Measurements from ENCODE around the gene CKS1B. TPM values are rescaled to one million over a fixed set of nuclear protein-coding genes. Genes with fewer than 3 reads are reported as not detected.

The CKS1B gene
- total RNA-seq, 1 experiment from 2014 or later, result 258 TPM

GRCh38 chr1:154961207-154962155, 13.0 kb upstream of the CKS1B start, which contains the start of gene PYGO2 (continued):
- TF ChIP-seq FOXK1 (CRISPR knock-in tag; IDR thresholded peaks at IDR 0.05), result no peak; the same call in 1 of the 2 replicates
- TF ChIP-seq, protein P1, sequence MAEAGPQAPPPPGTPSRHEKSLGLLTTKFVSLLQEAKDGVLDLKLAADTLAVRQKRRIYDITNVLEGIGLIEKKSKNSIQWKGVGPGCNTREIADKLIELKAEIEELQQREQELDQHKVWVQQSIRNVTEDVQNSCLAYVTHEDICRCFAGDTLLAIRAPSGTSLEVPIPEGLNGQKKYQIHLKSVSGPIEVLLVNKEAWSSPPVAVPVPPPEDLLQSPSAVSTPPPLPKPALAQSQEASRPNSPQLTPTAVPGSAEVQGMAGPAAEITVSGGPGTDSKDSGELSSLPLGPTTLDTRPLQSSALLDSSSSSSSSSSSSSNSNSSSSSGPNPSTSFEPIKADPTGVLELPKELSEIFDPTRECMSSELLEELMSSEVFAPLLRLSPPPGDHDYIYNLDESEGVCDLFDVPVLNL (CRISPR knock-in tag; IDR thresholded peaks at IDR 0.05; ENCODE audit: borderline replicate concordance, low read depth), result peak; percentile 49; the same call in 1 of the 2 replicates
- peak; percentile 67 for TF ChIP-seq TEAD1 (CRISPR knock-in tag; IDR thresholded peaks at IDR 0.05)
- TF ChIP-seq PRRX2 (CRISPR knock-in tag; IDR thresholded peaks at IDR 0.05), result peak; percentile 73
- TF ChIP-seq ZNF219 (CRISPR knock-in tag; IDR thresholded peaks at IDR 0.05; ENCODE audit: borderline replicate concordance), result 0 out of 2 replicates have a peak, but pooled peaks have one; percentile 66
- peak; percentile 96; the same call in 1 of the 2 replicates for TF ChIP-seq NR3C1 (CRISPR knock-in tag; conservative IDR thresholded peaks at IDR 0.05; ENCODE audit: low read depth)
- no peak for TF ChIP-seq SMAD3 (CRISPR knock-in tag; IDR thresholded peaks at IDR 0.05; ENCODE audit: borderline replicate concordance)
- TF ChIP-seq ZSCAN18 (CRISPR knock-in tag; IDR thresholded peaks at IDR 0.05), result no peak
- TF ChIP-seq CDX4 (CRISPR knock-in tag; IDR thresholded peaks at IDR 0.05; ENCODE audit: borderline replicate concordance), result no peak
- TF ChIP-seq TP53 (CRISPR knock-in tag; IDR thresholded peaks at IDR 0.05), result peak; percentile 47; the same call in 1 of the 2 replicates
- TF ChIP-seq ATF1 (CRISPR knock-in tag; IDR thresholded peaks at IDR 0.05), result peak; percentile 87; the same call in 1 of the 2 replicates
- TF ChIP-seq TEAD4 (CRISPR knock-in tag; IDR thresholded peaks at IDR 0.05), result peak; percentile 68
- TF ChIP-seq CBFB (CRISPR knock-in tag; IDR thresholded peaks at IDR 0.05; ENCODE audit: low read depth), result peak; percentile 67; the same call in 1 of the 2 replicates
- no peak for TF ChIP-seq OVOL2 (CRISPR knock-in tag; IDR thresholded peaks at IDR 0.05; ENCODE audit: borderline replicate concordance)
- TF ChIP-seq, protein P2, sequence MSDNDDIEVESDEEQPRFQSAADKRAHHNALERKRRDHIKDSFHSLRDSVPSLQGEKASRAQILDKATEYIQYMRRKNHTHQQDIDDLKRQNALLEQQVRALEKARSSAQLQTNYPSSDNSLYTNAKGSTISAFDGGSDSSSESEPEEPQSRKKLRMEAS (CRISPR knock-in tag; IDR thresholded peaks at IDR 0.05), result no peak
- TF ChIP-seq, protein P3, sequence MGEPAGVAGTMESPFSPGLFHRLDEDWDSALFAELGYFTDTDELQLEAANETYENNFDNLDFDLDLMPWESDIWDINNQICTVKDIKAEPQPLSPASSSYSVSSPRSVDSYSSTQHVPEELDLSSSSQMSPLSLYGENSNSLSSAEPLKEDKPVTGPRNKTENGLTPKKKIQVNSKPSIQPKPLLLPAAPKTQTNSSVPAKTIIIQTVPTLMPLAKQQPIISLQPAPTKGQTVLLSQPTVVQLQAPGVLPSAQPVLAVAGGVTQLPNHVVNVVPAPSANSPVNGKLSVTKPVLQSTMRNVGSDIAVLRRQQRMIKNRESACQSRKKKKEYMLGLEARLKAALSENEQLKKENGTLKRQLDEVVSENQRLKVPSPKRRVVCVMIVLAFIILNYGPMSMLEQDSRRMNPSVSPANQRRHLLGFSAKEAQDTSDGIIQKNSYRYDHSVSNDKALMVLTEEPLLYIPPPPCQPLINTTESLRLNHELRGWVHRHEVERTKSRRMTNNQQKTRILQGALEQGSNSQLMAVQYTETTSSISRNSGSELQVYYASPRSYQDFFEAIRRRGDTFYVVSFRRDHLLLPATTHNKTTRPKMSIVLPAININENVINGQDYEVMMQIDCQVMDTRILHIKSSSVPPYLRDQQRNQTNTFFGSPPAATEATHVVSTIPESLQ (CRISPR knock-in tag; IDR thresholded peaks at IDR 0.05), result no peak
- TF ChIP-seq ZNF416 (CRISPR knock-in tag; IDR thresholded peaks at IDR 0.05), result peak; percentile 92
- TF ChIP-seq KAT7 (CRISPR knock-in tag; IDR thresholded peaks at IDR 0.05; ENCODE audit: borderline replicate concordance), result 0 out of 2 replicates have a peak, but pooled peaks have one; percentile 65
- peak; percentile 3; the same call in 1 of the 2 replicates for TF ChIP-seq ZMAT4 (CRISPR knock-in tag; IDR thresholded peaks at IDR 0.05)
- peak; percentile 84; the same call in 1 of the 2 replicates for TF ChIP-seq CREM (CRISPR knock-in tag; IDR thresholded peaks at IDR 0.05)
- no peak for TF ChIP-seq ELF4 (CRISPR knock-in tag; IDR thresholded peaks at IDR 0.05; ENCODE audit: low read depth)
- no peak for TF ChIP-seq E2F1 (CRISPR knock-in tag; IDR thresholded peaks at IDR 0.05)
- TF ChIP-seq ATF2 (CRISPR knock-in tag; IDR thresholded peaks at IDR 0.05; ENCODE audit: borderline replicate concordance, low read depth), result no peak
- TF ChIP-seq, protein P4, sequence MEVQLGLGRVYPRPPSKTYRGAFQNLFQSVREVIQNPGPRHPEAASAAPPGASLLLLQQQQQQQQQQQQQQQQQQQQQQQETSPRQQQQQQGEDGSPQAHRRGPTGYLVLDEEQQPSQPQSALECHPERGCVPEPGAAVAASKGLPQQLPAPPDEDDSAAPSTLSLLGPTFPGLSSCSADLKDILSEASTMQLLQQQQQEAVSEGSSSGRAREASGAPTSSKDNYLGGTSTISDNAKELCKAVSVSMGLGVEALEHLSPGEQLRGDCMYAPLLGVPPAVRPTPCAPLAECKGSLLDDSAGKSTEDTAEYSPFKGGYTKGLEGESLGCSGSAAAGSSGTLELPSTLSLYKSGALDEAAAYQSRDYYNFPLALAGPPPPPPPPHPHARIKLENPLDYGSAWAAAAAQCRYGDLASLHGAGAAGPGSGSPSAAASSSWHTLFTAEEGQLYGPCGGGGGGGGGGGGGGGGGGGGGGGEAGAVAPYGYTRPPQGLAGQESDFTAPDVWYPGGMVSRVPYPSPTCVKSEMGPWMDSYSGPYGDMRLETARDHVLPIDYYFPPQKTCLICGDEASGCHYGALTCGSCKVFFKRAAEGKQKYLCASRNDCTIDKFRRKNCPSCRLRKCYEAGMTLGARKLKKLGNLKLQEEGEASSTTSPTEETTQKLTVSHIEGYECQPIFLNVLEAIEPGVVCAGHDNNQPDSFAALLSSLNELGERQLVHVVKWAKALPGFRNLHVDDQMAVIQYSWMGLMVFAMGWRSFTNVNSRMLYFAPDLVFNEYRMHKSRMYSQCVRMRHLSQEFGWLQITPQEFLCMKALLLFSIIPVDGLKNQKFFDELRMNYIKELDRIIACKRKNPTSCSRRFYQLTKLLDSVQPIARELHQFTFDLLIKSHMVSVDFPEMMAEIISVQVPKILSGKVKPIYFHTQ (CRISPR knock-in tag; IDR thresholded peaks at IDR 0.05), result 0 out of 2 replicates have a peak, but pooled peaks have one; percentile 5
- TF ChIP-seq ZNF263 (CRISPR knock-in tag; IDR thresholded peaks at IDR 0.05; ENCODE audit: low read depth), result no peak
- no peak for TF ChIP-seq SOX15 (CRISPR knock-in tag; IDR thresholded peaks at IDR 0.05)
